Aortic smooth muscle cell (primary cell): ENCODE results near the gene CDIPT. TPM values are rescaled to one million over a fixed set of nuclear protein-coding genes. Genes with fewer than 3 reads are reported as not detected.

Experiments used
- total RNA-seq: library from RNA; depleted of rRNA; stranded (reverse); fragments of >200 nt; gene quantifications from 2 replicates; pipeline ENCODE4 v1.2.3, GENCODE V29; 2014

Gene CDIPT
- 78.7 and 87.2 TPM in 2 replicates for total RNA-seq

GRCh38 chr16:29862884-29863668, at the start of gene CDIPT:
CDIPT (minus strand) TSS chr16:29863226; CDS start chr16:29862857, 369 bp downstream.

GRCh38 chr16:29900102-29900887, 37.3 kb upstream of the CDIPT start, which contains the start of gene ASPHD1:
ASPHD1 (plus strand) TSS chr16:29900488; CDS start chr16:29900972, 484 bp downstream.

GRCh38 chr16:29899516-29900101, 36.6 kb upstream of the CDIPT start, which contains the start of gene SEZ6L2:
SEZ6L2 (minus strand) TSS chr16:29899550; CDS start chr16:29899019, 531 bp downstream.

GRCh38 chr16:29820271-29820701, 42.7 kb downstream of the CDIPT start, which contains the start of gene MVP:
MVP (plus strand) TSS chr16:29820462; CDS start chr16:29830550, 10,088 bp downstream.

GRCh38 chr16:29815793-29816693, 47.0 kb downstream of the CDIPT start, which contains the start of gene PAGR1:
PAGR1 (plus strand) TSS chr16:29816152; CDS start chr16:29816526, 374 bp downstream.

GRCh38 chr16:29811896-29812665, 50.9 kb downstream of the CDIPT start, which contains the start of gene PRRT2:
PRRT2 (plus strand) TSS chr16:29812193; CDS start chr16:29813055, 862 bp downstream.

Other genes with a start within 250 kb of the CDIPT start
- not detected in 2 replicates for gene SPN, start 200.0 kb downstream of the CDIPT start, total RNA-seq
- gene QPRT, start 184.0 kb downstream of the CDIPT start, total RNA-seq, result 2.9 and 3.8 TPM in 2 replicates
- gene C16orf54, start 117.2 kb downstream of the CDIPT start, total RNA-seq, result not detected in 2 replicates
- not detected in 2 replicates for gene ZG16, start 85.0 kb downstream of the CDIPT start, total RNA-seq
- 21.1 and 45.7 TPM in 2 replicates for gene KIF22, start 72.5 kb downstream of the CDIPT start, total RNA-seq
- 141 and 150 TPM in 2 replicates for gene MAZ, start 56.7 kb downstream of the CDIPT start, total RNA-seq
- gene PRRT2, start 51.0 kb downstream of the CDIPT start, total RNA-seq, result 0.26 and 0.56 TPM in 2 replicates
- gene PAGR1, start 47.1 kb downstream of the CDIPT start, total RNA-seq, result 15.4 and 21.0 TPM in 2 replicates
- 440 and 506 TPM in 2 replicates for gene MVP, start 42.8 kb downstream of the CDIPT start, total RNA-seq
- 6.3 and 10.3 TPM in 2 replicates for gene SEZ6L2, start 36.3 kb upstream of the CDIPT start, total RNA-seq
- gene ASPHD1, start 37.3 kb upstream of the CDIPT start, total RNA-seq, result 5.5 and 7.8 TPM in 2 replicates
- gene KCTD13, start 63.0 kb upstream of the CDIPT start, total RNA-seq, result 4.2 and 4.8 TPM in 2 replicates
- 80.6 and 84.0 TPM in 2 replicates for gene TMEM219, start 98.9 kb upstream of the CDIPT start, total RNA-seq
- gene TAOK2, start 110.6 kb upstream of the CDIPT start, total RNA-seq, result 49.4 and 60.4 TPM in 2 replicates
- 10.3 and 11.8 TPM in 2 replicates for gene HIRIP3, start 132.4 kb upstream of the CDIPT start, total RNA-seq
- gene INO80E, start 133.0 kb upstream of the CDIPT start, total RNA-seq, result 16.6 and 20.0 TPM in 2 replicates
- 0.26 and 0.31 TPM in 2 replicates for gene DOC2A, start 147.8 kb upstream of the CDIPT start, total RNA-seq
- not detected in 2 replicates for gene C16orf92, start 160.0 kb upstream of the CDIPT start, total RNA-seq
- gene TLCD3B, start 168.0 kb upstream of the CDIPT start, total RNA-seq, result 0.19 and 0.40 TPM in 2 replicates
- 439 and 543 TPM in 2 replicates for gene ALDOA, start 202.5 kb upstream of the CDIPT start, total RNA-seq
- 167 and 192 TPM in 2 replicates for gene PPP4C, start 212.8 kb upstream of the CDIPT start, total RNA-seq
- 0.12 and 0.13 TPM in 2 replicates for gene TBX6, start 228.7 kb upstream of the CDIPT start, total RNA-seq
- gene YPEL3, start 233.0 kb upstream of the CDIPT start, total RNA-seq, result 8.5 and 14.8 TPM in 2 replicates